HepG2 (cell line): ENCODE data around the gene SPNS1. TPM values are rescaled to one million over a fixed set of nuclear protein-coding genes. Genes with fewer than 3 reads are reported as not detected.

Experiments
- ARNTL ChIP-seq: sonication (generic); formaldehyde crosslinking; IDR thresholded peaks from 2 replicates; pipeline ENCODE4 v1.4.0; 2020; ENCODE audit warnings: mild to moderate bottlenecking, missing genetic modification reagents
- DR1 ChIP-seq: sonication (generic); formaldehyde crosslinking; IDR thresholded peaks from 2 replicates; pipeline ENCODE4 v1.8.0; 2021; ENCODE audit warnings: mild to moderate bottlenecking, missing genetic modification reagents, inconsistent platforms
- GMEB1 ChIP-seq: sonication (generic); formaldehyde crosslinking; IDR thresholded peaks from 2 replicates; pipeline ENCODE4 v1.5.1; 2020; ENCODE audit warnings: missing genetic modification reagents, mild to moderate bottlenecking, borderline replicate concordance
- GTF3A ChIP-seq: sonication (generic); formaldehyde crosslinking; conservative IDR thresholded peaks from 2 replicates; pipeline ENCODE4 v1.4.0; 2020; ENCODE audit warnings: mild to moderate bottlenecking, missing genetic modification reagents
- HNRNPL ChIP-seq: fragments of 200-400 bp; formaldehyde crosslinking; IDR thresholded peaks from 2 replicates; pipeline ENCODE4 v1.6.1; 2017; ENCODE audit warnings: mild to moderate bottlenecking, low read depth, low read length
- KLF13 ChIP-seq: sonication (generic); formaldehyde crosslinking; IDR thresholded peaks from 2 replicates; pipeline ENCODE4 v1.4.0; 2020; ENCODE audit warnings: mild to moderate bottlenecking, missing genetic modification reagents
- POLR2AphosphoS2 ChIP-seq: IDR thresholded peaks from 2 replicates; pipeline ENCODE4 v1.6.1; 2011; ENCODE audit warnings: low read depth, low read length, improper control_type of control experiment
- PREB ChIP-seq: sonication (generic); formaldehyde crosslinking; IDR thresholded peaks from 2 replicates; pipeline ENCODE4 v1.4.0; 2020; ENCODE audit warnings: missing genetic modification reagents
- TEF ChIP-seq: sonication (generic); formaldehyde crosslinking; IDR thresholded peaks from 2 replicates; pipeline ENCODE4 v1.5.0; 2020; ENCODE audit warnings: missing genetic modification reagents
- TOPORS ChIP-seq: sonication (generic); formaldehyde crosslinking; IDR thresholded peaks from 2 replicates; pipeline ENCODE4 v1.8.0; 2023; ENCODE audit warnings: mild to moderate bottlenecking, missing genetic modification reagents
- ZBTB4 ChIP-seq: sonication (generic); formaldehyde crosslinking; IDR thresholded peaks from 2 replicates; pipeline ENCODE4 v1.4.0; 2020; ENCODE audit warnings: missing genetic modification reagents, mild to moderate bottlenecking, borderline replicate concordance
- ZBTB43 ChIP-seq: sonication (generic); formaldehyde crosslinking; conservative IDR thresholded peaks from 2 replicates; pipeline ENCODE4 v1.4.0; 2020; ENCODE audit warnings: missing genetic modification reagents
- ZGPAT ChIP-seq: IDR thresholded peaks from 2 replicates; pipeline ENCODE4 v1.6.1; 2016; ENCODE audit warnings: mild to moderate bottlenecking
- ZNF224 ChIP-seq: sonication (generic); formaldehyde crosslinking; IDR thresholded peaks from 2 replicates; pipeline ENCODE4 v1.5.0; 2020; ENCODE audit warnings: mild to moderate bottlenecking, missing genetic modification reagents
- ZNF24 ChIP-seq: fragments of 450-650 bp; IDR thresholded peaks from 2 replicates; pipeline ENCODE4 v1.6.1; 2017; ENCODE audit warnings: antibody characterized with exemption, mild to moderate bottlenecking
- ZNF331 ChIP-seq: sonication (generic); formaldehyde crosslinking; IDR thresholded peaks from 2 replicates; pipeline ENCODE4 v1.4.0; 2020; ENCODE audit warnings: missing genetic modification reagents
- ZNF382 ChIP-seq: sonication (generic); formaldehyde crosslinking; IDR thresholded peaks from 2 replicates; pipeline ENCODE4 v1.5.0; 2020; ENCODE audit warnings: missing genetic modification reagents, mild to moderate bottlenecking, borderline replicate concordance
- ZNF562 ChIP-seq: sonication (generic); formaldehyde crosslinking; IDR thresholded peaks from 2 replicates; pipeline ENCODE4 v1.8.0; 2022; ENCODE audit warnings: missing genetic modification reagents, borderline replicate concordance
- ZNF652 ChIP-seq: IDR thresholded peaks from 2 replicates; pipeline ENCODE4 v1.6.1; 2016; ENCODE audit warnings: low read depth, borderline replicate concordance
- ZNF792 ChIP-seq: IDR thresholded peaks from 2 replicates; pipeline ENCODE4 v1.6.1; 2016
- polyA plus RNA-seq, 8 experiments: library from polyadenylated mRNA; depleted of rRNA in 3 of 8; stranded (reverse) in 7 of 8; unstranded in 1 of 8; fragments of >200 nt; fragmentation: Illumina TruSeq in 4 of 8; extraction: Trizol in 4 of 8; gene quantifications; 2 replicates each; pipeline versions ENCODE4 v1.2.1 to v1.2.3, GENCODE V29; 2011 to 2016; ENCODE audit warnings: low read depth in 4 of 8, missing spikeins in 1 of 8, mixed read lengths in 1 of 8; ENCODE audit not compliant: insufficient read depth in 1 of 8
- total RNA-seq, 5 experiments: library from RNA; depleted of rRNA; stranded (reverse); fragments of >200 nt; fragmentation: Illumina TruSeq; extraction: Trizol; gene quantifications; 2 replicates each; pipeline ENCODE4 v1.2.3, GENCODE V29; 2016; ENCODE audit warnings: low read depth in 1 of 5

SPNS1 gene
- total and polyA plus RNA-seq, 2 of the 13 experiments (the other 11 are each of a cell fraction or from before 2014, with no cell fraction given), result 25.6 to 38.8 TPM

GRCh38 chr16:28950648-28951409 is 23.7 kb upstream of the SPNS1 start, which contains the start of gene NFATC2IP (continued):
- TF ChIP-seq ZNF562 (CRISPR knock-in tag) (no peak), ZNF792 (CRISPR knock-in tag) (peak; percentile 42; the same call in 1 of the 2 replicates), KLF13 (CRISPR knock-in tag) (no peak), PREB (no peak), ZNF382 (CRISPR knock-in tag) (no peak), GMEB1 (CRISPR knock-in tag) (peak; percentile 88; the same call in 1 of the 2 replicates), HNRNPL (0 out of 2 replicates have a peak, but pooled peaks have one; percentile 61), TOPORS (CRISPR knock-in tag) (peak; percentile 88; the same call in 1 of the 2 replicates), ZNF652 (CRISPR knock-in tag) (no peak), GTF3A (0 out of 2 replicates have a peak, but pooled peaks have one; percentile 71), POLR2AphosphoS2 (no peak), ZGPAT (CRISPR knock-in tag) (peak; percentile 76), TEF (CRISPR knock-in tag) (no peak), ZNF24 (no peak), ZNF331 (CRISPR knock-in tag) (peak; percentile 19; the same call in 1 of the 2 replicates), ZNF224 (CRISPR knock-in tag) (no peak; the same call in 1 of the 2 replicates), ZBTB4 (CRISPR knock-in tag) (no peak), ARNTL (peak; percentile 80), ZBTB43 (CRISPR knock-in tag) (0 out of 2 replicates have a peak, but pooled peaks have one; percentile 47), DR1 (CRISPR knock-in tag) (no peak; the same call in 1 of the 2 replicates)
